ENCODE results near the gene KCNK10.

DNA sequence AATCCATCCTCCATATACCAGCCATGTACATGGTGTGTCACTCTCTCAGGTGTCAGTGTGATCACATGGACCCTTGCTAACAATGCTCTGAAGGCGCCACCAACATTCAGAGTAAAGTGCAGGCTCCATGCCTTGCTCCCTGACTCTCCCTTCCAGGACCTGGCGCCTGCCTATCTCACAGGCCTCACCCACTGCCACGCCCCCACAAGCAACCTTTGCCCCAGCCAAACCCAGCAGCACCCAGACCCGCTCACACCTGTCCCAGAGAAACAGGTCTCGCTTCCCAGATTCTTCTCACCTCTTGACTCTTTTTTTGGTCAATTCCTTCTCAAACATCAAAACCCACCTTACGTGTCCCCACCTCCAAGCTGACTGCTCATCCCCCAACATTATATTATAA is 52.3 kb downstream of the KCNK10 start:
- no peak for TF ChIP-seq CTCF (conservative IDR thresholded peaks at IDR 0.05; ENCODE audit: low read length)
- TF ChIP-seq EZH2phosphoT487 (IDR thresholded peaks at IDR 0.05; ENCODE audit: borderline replicate concordance, low read depth, low read length): no peak

Measured in OCI-LY7 (cell line).